Trophoblast cell (in vitro differentiated cells and primary cell): Measurements from ENCODE around the gene GSK3B.
A peak's percentile ranks its signal among the peaks of the same experiment; 100 is the strongest.

Experiments
- DNase-seq, 2 donors: peaks; one replicate each; pipeline ENCODE4 v3.0.0-alpha.2; 2016
- H2AFZ ChIP-seq: 2 replicates; pipeline ENCODE4 v1.6.1; 2013; ENCODE audit warnings: low read length, moderate library complexity, mild to moderate bottlenecking; ENCODE audit not compliant: insufficient read depth, poor library complexity
- H2AK5ac ChIP-seq: 2 replicates; pipeline ENCODE4 v1.6.1; 2013; ENCODE audit warnings: mild to moderate bottlenecking, low read length
- H2BK120ac ChIP-seq: 2 replicates; pipeline ENCODE4 v1.6.1; 2013; ENCODE audit warnings: low read length, mild to moderate bottlenecking, moderate library complexity; ENCODE audit not compliant: insufficient read depth, poor library complexity
- H2BK12ac ChIP-seq: 2 replicates; pipeline ENCODE4 v1.6.1; 2013; ENCODE audit warnings: mild to moderate bottlenecking, low read length, moderate library complexity
- H2BK5ac ChIP-seq: 2 replicates; pipeline ENCODE4 v1.6.1; 2013; ENCODE audit warnings: low read length, low read depth, moderate library complexity, mild to moderate bottlenecking; ENCODE audit not compliant: poor library complexity
- H3K14ac ChIP-seq: 2 replicates; pipeline ENCODE4 v1.6.1; 2013; ENCODE audit warnings: mild to moderate bottlenecking, low read length
- H3K18ac ChIP-seq: 2 replicates; pipeline ENCODE4 v1.6.1; 2013; ENCODE audit warnings: mild to moderate bottlenecking, low read length
- H3K23ac ChIP-seq: 2 replicates; pipeline ENCODE4 v1.6.1; 2013; ENCODE audit warnings: low read length
- H3K27ac ChIP-seq: 2 replicates; pipeline ENCODE4 v1.5.1; 2013; ENCODE audit warnings: low read depth, mild to moderate bottlenecking, inconsistent platforms, low read length, moderate library complexity
- H3K27me3 ChIP-seq: 2 replicates; pipeline ENCODE4 v1.6.1; 2013; ENCODE audit warnings: inconsistent platforms, mild to moderate bottlenecking, low read length, moderate library complexity; ENCODE audit not compliant: insufficient read depth
- H3K36me3 ChIP-seq, 2 experiments: 1 replicate in 1 of 2; 2 replicates in 1 of 2; pipeline ENCODE4 v1.6.1; 2013; ENCODE audit warnings: low read length in 2 of 2, mild to moderate bottlenecking in 2 of 2, moderate library complexity in 1 of 2; ENCODE audit not compliant: insufficient read depth in 2 of 2, control insufficient read depth in 1 of 2
- H3K4ac ChIP-seq: 2 replicates; pipeline ENCODE4 v1.6.1; 2013; ENCODE audit warnings: low read depth, mild to moderate bottlenecking, low read length, moderate library complexity
- H3K4me1 ChIP-seq, 2 experiments: 1 replicate in 1 of 2; 2 replicates in 1 of 2; pipeline ENCODE4 v1.6.1; 2013; ENCODE audit warnings: low read length in 2 of 2, mild to moderate bottlenecking in 2 of 2, moderate library complexity in 1 of 2; ENCODE audit not compliant: insufficient read depth in 2 of 2, control insufficient read depth in 1 of 2
- H3K4me2 ChIP-seq: 2 replicates; pipeline ENCODE4 v1.6.1; 2013; ENCODE audit warnings: inconsistent platforms, mild to moderate bottlenecking, low read length, moderate library complexity
- H3K4me3 ChIP-seq: 2 replicates; pipeline ENCODE4 v1.5.1; 2013; ENCODE audit warnings: mild to moderate bottlenecking, low read depth, low read length, inconsistent platforms
- H3K79me1 ChIP-seq: one replicate; pipeline ENCODE4 v1.6.1; 2013; ENCODE audit warnings: low read length
- H3K79me2 ChIP-seq: 2 replicates; pipeline ENCODE4 v1.6.1; 2013; ENCODE audit warnings: low read length, mild to moderate bottlenecking; ENCODE audit not compliant: control insufficient read depth, insufficient read depth, poor library complexity
- H3K9ac ChIP-seq: 2 replicates; pipeline ENCODE4 v1.6.1; 2013; ENCODE audit warnings: mild to moderate bottlenecking, low read length
- H3K9me3 ChIP-seq: 2 replicates; pipeline ENCODE4 v1.6.1; 2013; ENCODE audit warnings: low read depth, mild to moderate bottlenecking, control low read depth, inconsistent platforms, low read length; ENCODE audit not compliant: insufficient read depth
- H4K12ac ChIP-seq: 2 replicates; pipeline ENCODE4 v1.6.1; 2013; ENCODE audit warnings: low read depth, mild to moderate bottlenecking, low read length, moderate library complexity
- H4K8ac ChIP-seq: 2 replicates; pipeline ENCODE4 v1.6.1; 2013; ENCODE audit warnings: low read depth, mild to moderate bottlenecking, low read length, moderate library complexity
- H4K91ac ChIP-seq: one replicate; pipeline ENCODE4 v1.6.1; 2013; ENCODE audit warnings: low read depth, mild to moderate bottlenecking, low read length, moderate library complexity
- WGBS: extraction: QIAGEN DNeasy Blood & Tissue Kit; methylation state at CpG from one replicate; pipeline ENCODE4 v1.1.7; 2013; ENCODE audit warnings: missing lambda C conversion rate; ENCODE audit not compliant: insufficient read length, insufficient coverage; ENCODE audit errors: extremely low coverage; 5-methylcytosine and 5-hydroxymethylcytosine counted together

GSK3B gene

GRCh38 chr3:120048355-120049041 lies 45.7 kb downstream of the GSK3B start:
- Histone ChIP-seq H2BK5ac (no peak overlapping the region), H3K79me2 (peaks cover 6% of the 10 kb centered on the region), H2BK120ac (no peak overlapping the region)

GRCh38 chr3:120047686-120048085 lies 46.6 kb downstream of the GSK3B start:
- no peak overlapping the region for H4K91ac ChIP-seq
- no peak overlapping the region for H3K9ac ChIP-seq
- H3K14ac ChIP-seq, result no peak overlapping the region
- no peak overlapping the region for H2BK120ac ChIP-seq
- peaks cover 2% of the 10 kb centered on the region in 2 experiments for H3K4me1 ChIP-seq
- no peak overlapping the region for H3K18ac ChIP-seq
- no peak overlapping the region for H2AK5ac ChIP-seq
- no peaks in the 10 kb centered on the region for H3K9me3 ChIP-seq
- H2BK5ac ChIP-seq, result no peak overlapping the region
- H2AFZ ChIP-seq, result no peak overlapping the region
- no peak overlapping the region for H2BK12ac ChIP-seq
- no peak overlapping the region for H3K27ac ChIP-seq
- H4K12ac ChIP-seq, result no peak overlapping the region
- H3K4me3 ChIP-seq, result no peak overlapping the region
- DNase-seq, result no peak
- H3K27me3 ChIP-seq, result no peaks in the 10 kb centered on the region
- H3K4ac ChIP-seq, result no peak overlapping the region
- H4K8ac ChIP-seq, result no peak overlapping the region
- peaks cover 7% of the 10 kb centered on the region for H3K79me2 ChIP-seq
- no peak overlapping the region for H3K23ac ChIP-seq
- peaks cover 2% of the 10 kb centered on the region in 2 experiments for H3K36me3 ChIP-seq
- no peak overlapping the region for H3K4me2 ChIP-seq
- no peaks in the 10 kb centered on the region for H3K79me1 ChIP-seq
- WGBS, result no CpG with 5 or more reads among the region's 1 CpG

More at GRCh38 chr3:120048355-120049041, 45.7 kb downstream of the GSK3B start:
- Histone ChIP-seq H3K4me2 (no peak overlapping the region), H2AK5ac (no peak overlapping the region), H3K14ac (no peak overlapping the region), H3K36me3 (peaks cover 2% of the 10 kb centered on the region in 2 experiments), H2BK12ac (no peak overlapping the region), H3K4ac (no peak overlapping the region), H4K12ac (no peak overlapping the region), H2AFZ (no peak overlapping the region), H3K18ac (no peak overlapping the region), H3K9me3 (no peaks in the 10 kb centered on the region), H3K4me3 (no peak overlapping the region), H3K79me1 (no peaks in the 10 kb centered on the region), H3K4me1 (peaks cover 0 to 2% of the 10 kb centered on the region in 2 experiments), H4K91ac (no peak overlapping the region), H3K9ac (no peak overlapping the region), H3K27me3 (no peaks in the 10 kb centered on the region), H4K8ac (no peak overlapping the region), H3K23ac (no peak overlapping the region), H3K27ac (peak overlapping the region; percentile 11)
- DNase-seq, result no peak

GRCh38 chr3:120040813-120041377 lies 53.4 kb downstream of the GSK3B start:
- no peaks in the 10 kb centered on the region for H3K79me1 ChIP-seq
- H4K91ac ChIP-seq, result no peak overlapping the region
- no peak overlapping the region for H3K14ac ChIP-seq
- no peak overlapping the region for H3K4me2 ChIP-seq
- H4K12ac ChIP-seq, result no peak overlapping the region
- H2BK120ac ChIP-seq, result no peak overlapping the region
- peak overlapping the region; percentile 37 for H3K4ac ChIP-seq
- no peaks in the 10 kb centered on the region for H3K27me3 ChIP-seq
- no peak overlapping the region for H3K4me3 ChIP-seq
- no peak overlapping the region for H3K9ac ChIP-seq
- H4K8ac ChIP-seq, result no peak overlapping the region
- no peak overlapping the region for H2BK5ac ChIP-seq
- peak overlapping the region; percentile 70 for H2BK12ac ChIP-seq
- peaks cover 13% of the 10 kb centered on the region for H3K79me2 ChIP-seq
- no peak overlapping the region for H3K27ac ChIP-seq
- peaks cover 12 to 15% of the 10 kb centered on the region in 2 experiments for H3K36me3 ChIP-seq
- peaks cover 0 to 5% of the 10 kb centered on the region in 2 experiments for H3K4me1 ChIP-seq
- no peak overlapping the region for H3K23ac ChIP-seq
- H2AFZ ChIP-seq, result no peak overlapping the region
- H2AK5ac ChIP-seq, result no peak overlapping the region
- no CpG with 5 or more reads among the region's 8 CpGs for WGBS
- no peak for DNase-seq
- peak overlapping the region; percentile 23 for H3K18ac ChIP-seq
- peaks cover 16% of the 10 kb centered on the region for H3K9me3 ChIP-seq

DNA sequence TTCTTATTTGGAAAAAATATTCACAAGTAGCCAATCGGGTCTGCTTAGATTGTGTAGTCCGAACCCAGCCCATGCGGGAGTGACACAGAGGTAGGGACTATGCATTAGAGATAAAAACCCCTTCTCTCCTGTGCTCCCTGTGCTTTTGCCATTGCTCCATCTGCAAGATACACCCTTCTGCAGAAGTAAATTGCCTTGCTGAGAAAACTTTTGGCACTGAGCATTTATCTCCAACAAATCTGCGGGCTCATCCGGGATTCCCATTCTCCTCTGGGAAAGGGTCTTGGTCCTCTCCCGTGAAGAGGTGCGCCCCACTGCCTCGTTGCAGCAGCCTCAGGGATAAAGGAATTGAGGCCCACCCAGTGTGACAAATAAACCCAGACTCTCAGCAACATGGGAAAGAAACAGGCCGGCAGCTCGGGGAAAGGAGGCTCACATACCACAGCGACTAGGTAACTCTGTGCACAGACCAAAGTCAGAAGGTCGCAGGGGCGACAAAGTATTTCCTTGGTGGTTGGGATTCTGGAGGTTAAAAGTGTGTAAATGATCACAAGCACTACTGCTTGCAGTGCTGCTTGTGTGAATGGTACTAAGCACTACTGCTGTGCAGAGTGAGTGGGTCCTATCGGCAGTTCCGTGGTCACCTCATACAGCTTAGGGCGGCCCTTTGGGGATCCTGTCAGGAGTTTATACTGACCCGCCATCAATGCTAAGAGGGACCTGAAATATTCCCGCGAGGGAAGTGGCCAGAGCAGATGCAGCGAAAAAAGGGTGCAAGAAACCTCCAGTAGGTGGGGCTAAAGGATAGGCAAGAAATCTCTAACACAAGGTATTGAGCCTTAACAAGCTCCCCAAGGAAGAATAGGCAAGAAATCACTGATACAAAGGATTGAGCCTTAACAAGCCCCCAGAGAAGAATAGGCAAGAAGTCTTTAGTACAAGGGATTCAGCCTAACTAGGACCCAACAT lies 54.3 kb downstream of the GSK3B start:
- no peak overlapping the region for H4K91ac ChIP-seq
- peak; percentile 9 to 41 for DNase-seq
- no peak overlapping the region for H3K27ac ChIP-seq
- no peak overlapping the region for H3K18ac ChIP-seq
- no peak overlapping the region for H3K23ac ChIP-seq
- H2AFZ ChIP-seq, result no peak overlapping the region
- peak overlapping the region; percentile 26 for H3K4ac ChIP-seq
- no peaks in the 10 kb centered on the region for H3K79me1 ChIP-seq
- no peak overlapping the region for H3K9ac ChIP-seq
- H2AK5ac ChIP-seq, result no peak overlapping the region
- peaks cover 12 to 13% of the 10 kb centered on the region in 2 experiments for H3K36me3 ChIP-seq
- H3K9me3 ChIP-seq, result peaks cover 16% of the 10 kb centered on the region
- H2BK120ac ChIP-seq, result no peak overlapping the region
- no CpG with 5 or more reads among the region's 20 CpGs for WGBS
- no peak overlapping the region for H3K4me3 ChIP-seq
- H2BK12ac ChIP-seq, result no peak overlapping the region
- H2BK5ac ChIP-seq, result no peak overlapping the region
- H3K27me3 ChIP-seq, result no peaks in the 10 kb centered on the region
- H3K4me1 ChIP-seq, result peaks cover 0 to 5% of the 10 kb centered on the region in 2 experiments
- no peak overlapping the region for H4K12ac ChIP-seq
- H3K14ac ChIP-seq, result no peak overlapping the region
- no peak overlapping the region for H4K8ac ChIP-seq
- peaks cover 13% of the 10 kb centered on the region for H3K79me2 ChIP-seq
- no peak overlapping the region for H3K4me2 ChIP-seq
